MCF 10A (cell line): ENCODE data around the gene CDC14B. TPM values are rescaled to one million over a fixed set of nuclear protein-coding genes. Genes with fewer than 3 reads are reported as not detected.
"Not testable (repeated sequence)": the region's sequence is repeated elsewhere in the genome, so short reads cannot be mapped to it uniquely, and the experiment has no call there.

Experiments used
- BruUV-seq: library from RNA; stranded (reverse); fragments of 400-500 nt; replicated peaks from 2 replicates; lab custom pipeline; 2021; lab: Mats Ljungman, UMichigan
- CTCF ChIA-PET: fragments of 300-600 bp; sonication (Branson Sonifier 250); formaldehyde crosslinking; extraction: SDS; loops from one replicate; lab custom pipeline; 2021; ENCODE audit warnings: antibody characterized with exemption, inconsistent platforms; lab: Yijun Ruan, JAX
- POLR2A ChIA-PET: fragments of 300-600, 350-650 bp; sonication (Branson Sonifier 250); formaldehyde crosslinking; extraction: SDS; loops from one replicate; lab custom pipeline; 2020; ENCODE audit warnings: antibody characterized with exemption, inconsistent platforms; lab: Yijun Ruan, JAX
- DNase-seq: peaks from one replicate; pipeline ENCODE4 v3.0.0-alpha.2; 2018; ENCODE audit not compliant: unreplicated experiment
- H3K27ac Mint-ChIP-seq: one replicate; pipeline ENCODE4 v1.8.0; 2022; ENCODE audit warnings: mild to moderate bottlenecking, low read depth, mixed read lengths; ENCODE audit not compliant: unreplicated experiment
- H3K27me3 Mint-ChIP-seq: one replicate; pipeline ENCODE4 v1.8.0; 2022; ENCODE audit warnings: mixed read lengths; ENCODE audit not compliant: insufficient read depth, unreplicated experiment
- H3K36me3 Mint-ChIP-seq: one replicate; pipeline ENCODE4 v1.8.0; 2022; ENCODE audit warnings: mild to moderate bottlenecking, moderate library complexity, mixed read lengths; ENCODE audit not compliant: insufficient read depth, unreplicated experiment
- H3K4me1 Mint-ChIP-seq: one replicate; pipeline ENCODE4 v1.8.0; 2022; ENCODE audit warnings: mixed read lengths; ENCODE audit not compliant: insufficient read depth, unreplicated experiment
- H3K4me3 Mint-ChIP-seq: one replicate; pipeline ENCODE4 v1.8.0; 2022; ENCODE audit warnings: mild to moderate bottlenecking, moderate library complexity, mixed read lengths; ENCODE audit not compliant: unreplicated experiment
- H3K9me3 Mint-ChIP-seq: one replicate; pipeline ENCODE4 v1.8.0; 2022; ENCODE audit warnings: mixed read lengths; ENCODE audit not compliant: unreplicated experiment
- CTCF ChIP-seq: fragments of 200-600 bp; IDR thresholded peaks from one replicate; pipeline ENCODE4 v1.8.0; 2022; ENCODE audit warnings: antibody characterized with exemption, mild to moderate bottlenecking; ENCODE audit not compliant: unreplicated experiment
- intact Hi-C: fragments of 100-400 bp; cut with micrococcal nuclease; formaldehyde crosslinking; loops from 2 replicates; pipeline ENCODE4 v1.14.1; 2022
- total RNA-seq: library from RNA; stranded (reverse); gene quantifications from 2 replicates; pipeline ENCODE4 v1.2.3, GENCODE V29; 2022

CDC14B gene
- total RNA-seq, 1 experiment from 2014 or later, result 7.0 TPM

- Mint-ChIP-seq H3K27me3 (no peaks in the 10 kb centered on the region), H3K4me3 (no peak overlapping the region), H3K36me3 (peaks cover 10% of the 10 kb centered on the region), H3K27ac (no peak overlapping the region), H3K9me3 (no peaks in the 10 kb centered on the region), H3K4me1 (no peaks in the 10 kb centered on the region)
- POLR2A ChIA-PET, result no interaction called here
- no TSS peak for BruUV-seq
- CTCF ChIA-PET, result interaction anchor here (0.6 to 1.2 kb wide), 2 partner anchors 30 to 31 kb away, joined by 3 read pairs; no protein-coding TSS in a partner anchor
- no peak for TF ChIP-seq CTCF
- no peak for DNase-seq
- intact Hi-C loops, result no loop called here
These were observed 115.7 kb downstream of the CDC14B start for GRCh38 chr9:96503918-96504317.

- DNase-seq, CTCF ChIA-PET, H3K36me3 Mint-ChIP-seq, H3K27me3 Mint-ChIP-seq, H3K4me1 Mint-ChIP-seq, POLR2A ChIA-PET, H3K27ac Mint-ChIP-seq, H3K9me3 Mint-ChIP-seq, BruUV-seq, intact Hi-C loops, H3K4me3 Mint-ChIP-seq: not testable (repeated sequence)
These were observed 116.3 kb downstream of the CDC14B start for GRCh38 chr9:96503374-96503748.

- CTCF ChIA-PET, result no interaction called here
- Mint-ChIP-seq H3K4me3 (no peak overlapping the region), H3K9me3 (no peaks in the 10 kb centered on the region), H3K27ac (no peak overlapping the region), H3K27me3 (no peaks in the 10 kb centered on the region), H3K4me1 (no peaks in the 10 kb centered on the region), H3K36me3 (peaks cover 4% of the 10 kb centered on the region)
- no peak for DNase-seq
- BruUV-seq, result no TSS peak
- POLR2A ChIA-PET, result no interaction called here
- intact Hi-C loops, result no loop called here
- TF ChIP-seq CTCF, result no peak
These were observed 116.9 kb downstream of the CDC14B start for GRCh38 chr9:96502539-96503373.

- H3K4me3 Mint-ChIP-seq, result no peak overlapping the region
- no TSS peak for BruUV-seq
- H3K4me1 Mint-ChIP-seq, result no peaks in the 10 kb centered on the region
- intact Hi-C loops, result no loop called here
- TF ChIP-seq CTCF, result no peak
- H3K9me3 Mint-ChIP-seq, result no peaks in the 10 kb centered on the region
- no peaks in the 10 kb centered on the region for H3K27me3 Mint-ChIP-seq
- ChIA-PET CTCF (no interaction called here), POLR2A (no interaction called here)
- no peak overlapping the region for H3K27ac Mint-ChIP-seq
- peaks cover 4% of the 10 kb centered on the region for H3K36me3 Mint-ChIP-seq
- DNase-seq, result no peak
These were observed 117.8 kb downstream of the CDC14B start for GRCh38 chr9:96501633-96502538.
